H1 (cell line): ENCODE measurements around the gene MIS18A. TPM values are rescaled to one million over a fixed set of nuclear protein-coding genes. Genes with fewer than 3 reads are reported as not detected.

Experiments used
- CTCF ChIA-PET: fragments of 300-600 bp; sonication (Branson Sonifier 250); formaldehyde crosslinking; loops from one replicate; lab custom pipeline; 2021; ENCODE audit not compliant: partially characterized antibody; lab: Charles Lee
- POLR2A ChIA-PET: fragments of 300-600 bp; sonication (Branson Sonifier 250); formaldehyde crosslinking; loops from one replicate; lab custom pipeline; 2021; ENCODE audit warnings: inconsistent platforms; ENCODE audit not compliant: partially characterized antibody; lab: Charles Lee
- DNase-seq, 2 experiments: peaks; one replicate each; pipeline versions ENCODE4 v3.0.0 to v3.0.0-alpha.2; 2010 to 2022; ENCODE audit warnings: low spot score in 2 of 2, low read depth in 1 of 2, mixed read lengths in 1 of 2
- FAIRE-seq: peaks from 2 replicates; lab custom pipeline; 2011; peaks lifted over from hg19 to GRCh38; lab: Jason Lieb, UNC
- H2AFZ ChIP-seq: 2 replicates; pipeline ENCODE4 v1.8.1; 2012; ENCODE audit warnings: low read length, inconsistent platforms
- H2AK5ac ChIP-seq: 2 replicates; pipeline ENCODE4 v1.6.1; 2013; ENCODE audit warnings: low read depth, low read length
- H2BK120ac ChIP-seq: replicated peaks from 2 replicates; pipeline ENCODE3; 2013; ENCODE audit warnings: low read depth, low read length, inconsistent platforms
- H2BK12ac ChIP-seq: 2 replicates; pipeline ENCODE4 v1.6.1; 2013; ENCODE audit warnings: low read depth, low read length
- H2BK15ac ChIP-seq: 2 replicates; pipeline ENCODE4 v1.6.1; 2013; ENCODE audit warnings: low read length
- H2BK20ac ChIP-seq: 2 replicates; pipeline ENCODE4 v1.6.1; 2013; ENCODE audit warnings: low read length
- H2BK5ac ChIP-seq: 2 replicates; pipeline ENCODE4 v1.6.1; 2013; ENCODE audit warnings: low read depth, low read length
- H3K14ac ChIP-seq: 2 replicates; pipeline ENCODE4 v1.6.1; 2013; ENCODE audit warnings: inconsistent platforms; ENCODE audit not compliant: insufficient read length
- H3K18ac ChIP-seq: 2 replicates; pipeline ENCODE4 v1.6.1; 2013; ENCODE audit warnings: low read length; ENCODE audit errors: extremely low read depth
- H3K23ac ChIP-seq: 2 replicates; pipeline ENCODE4 v1.6.1; 2013; ENCODE audit warnings: inconsistent platforms; ENCODE audit not compliant: insufficient read length
- H3K23me2 ChIP-seq: 2 replicates; pipeline ENCODE4 v1.6.1; 2013; ENCODE audit warnings: low read depth, low read length
- H3K27ac ChIP-seq: 2 replicates; pipeline ENCODE4 v1.6.1; 2011; ENCODE audit warnings: low read depth, low read length, inconsistent platforms
- H3K27me3 ChIP-seq, 4 experiments: replicated peaks in 1 of 4; 1 replicate in 1 of 4; 2 replicates in 3 of 4; pipeline versions ENCODE4 v1.6.1 to v1.8.1; 2011 to 2013; ENCODE audit warnings: low read length in 3 of 4, mild to moderate bottlenecking in 3 of 4, inconsistent platforms in 2 of 4, mixed read lengths in 2 of 4, moderate library complexity in 1 of 4; ENCODE audit not compliant: control insufficient read depth in 3 of 4, insufficient read depth in 3 of 4; ENCODE audit errors: extremely low read depth in 1 of 4
- H3K36me3 ChIP-seq, 4 experiments: 2 replicates each; pipeline versions ENCODE4 v1.6.1 to v1.8.1; 2011 to 2013; ENCODE audit warnings: mild to moderate bottlenecking in 4 of 4, low read length in 3 of 4, moderate library complexity in 2 of 4, control low read depth in 1 of 4, inconsistent platforms in 1 of 4; ENCODE audit not compliant: insufficient read depth in 4 of 4, control insufficient read depth in 2 of 4
- H3K4ac ChIP-seq: replicated peaks from 2 replicates; pipeline ENCODE3; 2013; ENCODE audit warnings: low read length, low read depth, mixed read lengths, inconsistent platforms; ENCODE audit not compliant: insufficient read length
- H3K4me1 ChIP-seq, 4 experiments: replicated peaks in 1 of 4; 1 replicate in 1 of 4; 2 replicates in 3 of 4; pipeline versions ENCODE4 v1.6.1 to v1.8.1; 2011 to 2013; ENCODE audit warnings: low read length in 3 of 4, inconsistent platforms in 2 of 4, mixed read lengths in 1 of 4; ENCODE audit not compliant: insufficient read depth in 4 of 4, control insufficient read depth in 3 of 4
- H3K4me2 ChIP-seq, 2 experiments: 2 replicates each; pipeline versions ENCODE4 v1.6.1 to v1.8.1; 2011 to 2013; ENCODE audit warnings: low read depth in 2 of 2, low read length in 2 of 2, control low read depth in 1 of 2, inconsistent platforms in 1 of 2, mild to moderate bottlenecking in 1 of 2; ENCODE audit not compliant: insufficient read depth in 1 of 2
- H3K4me3 ChIP-seq, 4 experiments: fragments of 200-600, 300-600 bp in 1 of 4; sonication (generic), shearing (Covaris generic), sonication (Bioruptor Twin) in 1 of 4; 2 replicates each; pipeline versions ENCODE4 v1.5.1 to v1.8.1; 2011 to 2016; ENCODE audit warnings: low read length in 4 of 4, low read depth in 3 of 4, control low read depth in 2 of 4, inconsistent platforms in 2 of 4, mild to moderate bottlenecking in 2 of 4, mixed read lengths in 1 of 4, moderate library complexity in 1 of 4; ENCODE audit not compliant: insufficient read depth in 2 of 4; ENCODE audit errors: extremely low read depth in 1 of 4
- H3K56ac ChIP-seq: replicated peaks from 2 replicates; pipeline ENCODE3; 2013; ENCODE audit warnings: low read depth, mild to moderate bottlenecking, mixed read lengths, low read length, inconsistent platforms; ENCODE audit not compliant: insufficient read length
- H3K79me1 ChIP-seq: 2 replicates; pipeline ENCODE4 v1.6.1; 2013; ENCODE audit warnings: low read depth, low read length, control low read depth
- H3K79me2 ChIP-seq, 2 experiments: 2 replicates each; pipeline versions ENCODE4 v1.6.1 to v1.8.1; 2012 to 2013; ENCODE audit warnings: low read length in 2 of 2, mild to moderate bottlenecking in 2 of 2, inconsistent platforms in 1 of 2; ENCODE audit not compliant: insufficient read depth in 2 of 2, control insufficient read depth in 1 of 2
- H3K9ac ChIP-seq, 4 experiments: replicated peaks in 1 of 4; 1 replicate in 1 of 4; 2 replicates in 3 of 4; pipeline versions ENCODE4 v1.6.1 to v1.8.1; 2011 to 2013; ENCODE audit warnings: low read depth in 3 of 4, low read length in 3 of 4, control low read depth in 2 of 4, mild to moderate bottlenecking in 2 of 4, moderate library complexity in 2 of 4, inconsistent platforms in 1 of 4; ENCODE audit errors: extremely low read depth in 1 of 4
- H3K9me3 ChIP-seq, 2 experiments: 2 replicates each; pipeline versions ENCODE4 v1.6.1 to v1.8.1; 2012 to 2013; ENCODE audit warnings: mild to moderate bottlenecking in 2 of 2, moderate library complexity in 2 of 2, control low read depth in 1 of 2, inconsistent platforms in 1 of 2, low read depth in 1 of 2, low read length in 1 of 2, mixed read lengths in 1 of 2; ENCODE audit not compliant: insufficient read depth in 2 of 2
- H4K20me1 ChIP-seq, 2 experiments: replicated peaks in 1 of 2; 2 replicates each; pipeline versions ENCODE3 to v1.8.1; 2011 to 2013; ENCODE audit warnings: inconsistent platforms in 2 of 2, low read length in 2 of 2, mild to moderate bottlenecking in 1 of 2; ENCODE audit not compliant: insufficient read depth in 2 of 2, control insufficient read depth in 1 of 2
- H4K5ac ChIP-seq: 2 replicates; pipeline ENCODE4 v1.6.1; 2013; ENCODE audit warnings: low read length, low read depth, mixed read lengths, inconsistent platforms; ENCODE audit not compliant: insufficient read length
- H4K8ac ChIP-seq: 2 replicates; pipeline ENCODE4 v1.8.0; 2013; ENCODE audit warnings: mild to moderate bottlenecking, moderate library complexity, low read length, inconsistent platforms; ENCODE audit not compliant: insufficient read depth; ENCODE audit errors: extremely low read depth
- H4K91ac ChIP-seq: replicated peaks from 2 replicates; pipeline ENCODE3; 2013; ENCODE audit warnings: low read length, mixed read lengths, inconsistent platforms; ENCODE audit not compliant: insufficient read length
- ASH2L ChIP-seq: fragments of 200-600, 300-600 bp; sonication (generic); IDR thresholded peaks from one replicate; pipeline ENCODE4 v1.7.1; 2017; ENCODE audit warnings: low read length
- BACH1 ChIP-seq: IDR thresholded peaks from 2 replicates; pipeline ENCODE4 v1.6.1; 2012; ENCODE audit warnings: low read length, improper control_type of control experiment
- CHD2 ChIP-seq: IDR thresholded peaks from 2 replicates; pipeline ENCODE4 v1.6.1; 2012; ENCODE audit warnings: low read length, improper control_type of control experiment
- EGR1 ChIP-seq: IDR thresholded peaks from 2 replicates; pipeline ENCODE4 v1.6.1; 2011; ENCODE audit warnings: low read depth, low read length, borderline replicate concordance
- JUND ChIP-seq: IDR thresholded peaks from 2 replicates; pipeline ENCODE4 v1.6.1; 2011; ENCODE audit warnings: mild to moderate bottlenecking, improper control_type of control experiment, low read length
- POU5F1 ChIP-seq: IDR thresholded peaks from 2 replicates; pipeline ENCODE4 v1.6.1; 2011; ENCODE audit warnings: low read depth, mild to moderate bottlenecking, low read length, moderate library complexity
- SRF ChIP-seq: IDR thresholded peaks from 2 replicates; pipeline ENCODE4 v1.6.1; 2011; ENCODE audit warnings: mild to moderate bottlenecking, low read depth, low read length, moderate library complexity
- TAF1 ChIP-seq: IDR thresholded peaks from 2 replicates; pipeline ENCODE4 v1.6.1; 2011; ENCODE audit warnings: mild to moderate bottlenecking, low read depth, low read length
- ZNF274 ChIP-seq: IDR thresholded peaks from 2 replicates; pipeline ENCODE4 v1.7.0; 2012; ENCODE audit warnings: low read length, borderline replicate concordance; ENCODE audit errors: extremely low read depth
- WGBS, 2 experiments: shearing (Covaris generic) in 1 of 2; methylation state at CpG; one replicate each; pipeline versions ENCODE4 v1.1.6 to v1.1.7; 2013 to 2015; ENCODE audit warnings: low lambda C conversion rate in 2 of 2, mixed read lengths in 2 of 2, inconsistent platforms in 1 of 2, low coverage in 1 of 2, missing lambda C conversion rate in 1 of 2; ENCODE audit not compliant: insufficient replicate concordance in 2 of 2, insufficient coverage in 1 of 2, insufficient read length in 1 of 2; ENCODE audit errors: extremely low coverage in 1 of 2, missing lambda C conversion rate in 1 of 2; 5-methylcytosine and 5-hydroxymethylcytosine counted together
- polyA plus RNA-seq, 7 experiments: library from polyadenylated mRNA; depleted of rRNA in 3 of 7; stranded (reverse) in 5 of 7; unstranded in 2 of 7; fragments of >200 nt in 5 of 7; fragments of 200-250 nt in 2 of 7; gene quantifications; 1 replicate in 5 of 7; 2 replicates in 1 of 7; 4 replicates in 1 of 7; pipeline versions ENCODE4 v1.2.1 to v1.2.3, GENCODE V29; 2011 to 2013; ENCODE audit warnings: missing spikeins in 2 of 7, mixed read lengths in 2 of 7
- total RNA-seq: library from RNA; stranded (reverse); fragmentation: NEBNext Ultra II Directional; extraction: Animal tissue kit (Norgen Biotek cat#: 25700); gene quantifications from 2 replicates; pipeline ENCODE4 v1.2.1, GENCODE V29; 2021
- TF ChIP-seq, protein P1 (sequence below): IDR thresholded peaks from 2 replicates; pipeline ENCODE4 v1.6.1; 2012; ENCODE audit warnings: low read length, inconsistent platforms

The MIS18A gene
- total and polyA plus RNA-seq, 2 of the 8 experiments (the other 6 are each of a cell fraction or from before 2014, with no cell fraction given), result 28.9 to 53.0 TPM

DNA sequence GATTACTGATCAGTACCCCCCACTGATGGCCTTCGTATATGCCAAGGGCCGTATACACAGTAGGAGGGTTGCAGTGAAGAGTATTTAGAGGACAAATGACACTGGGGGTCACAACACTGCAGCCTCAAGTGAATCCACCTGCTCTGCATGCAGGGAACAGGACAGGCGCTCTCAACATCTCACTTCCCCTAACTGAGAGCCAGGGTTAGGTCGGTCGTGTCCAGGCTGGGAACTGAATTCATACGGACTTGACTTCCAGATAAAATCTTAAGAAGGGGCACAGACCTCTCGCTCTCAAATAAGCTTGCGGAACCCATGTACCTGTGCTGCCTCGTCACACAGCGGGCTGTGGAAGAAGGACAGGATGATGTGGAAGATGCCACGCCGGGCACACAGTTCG lies 42.6 kb upstream of the MIS18A start:
- Histone ChIP-seq H3K9me3 (no peaks in the 10 kb centered on the region), H4K5ac (no peak overlapping the region), H3K23ac (no peak overlapping the region), H2BK15ac (no peak overlapping the region), H3K4me2 (no peak overlapping the region), H3K27me3 (no peaks in the 10 kb centered on the region), H2BK20ac (no peak overlapping the region), H3K4me3 (no peak overlapping the region), H2BK5ac (no peak overlapping the region), H2BK12ac (no peak overlapping the region), H3K36me3 (peaks cover 50 to 93% (median 84%) of the 10 kb centered on the region in 4 experiments), H3K27ac (no peak overlapping the region), H4K91ac (no peak overlapping the region), H3K56ac (no peak overlapping the region), H3K18ac (no peak overlapping the region), H3K4me1 (no peaks in the 10 kb centered on the region), H3K9ac (no peak overlapping the region), H4K20me1 (peaks cover 0 to 11% of the 10 kb centered on the region in 2 experiments), H3K14ac (no peak overlapping the region), H3K79me2 (no peaks in the 10 kb centered on the region), H4K8ac (no peak overlapping the region), H3K4ac (no peak overlapping the region), H2AK5ac (no peak overlapping the region), H2BK120ac (no peak overlapping the region), H3K79me1 (peaks cover 3% of the 10 kb centered on the region; the same call in 1 of the 2 replicates), H2AFZ (no peak overlapping the region), H3K23me2 (no peaks in the 10 kb centered on the region)
- DNase-seq, result no peak
- ChIA-PET CTCF (interaction anchor here (1.1 kb wide), 1 partner anchor 13 kb away, joined by 4 read pairs; no protein-coding TSS in a partner anchor), POLR2A (no interaction called here)
- no peak for FAIRE-seq
- WGBS, 2 experiments, result 91% methylated on average over 13 of the region's 13 CpGs; no CpG with 5 or more reads in 1 of the 2 experiments
- TF ChIP-seq EGR1 (no peak), POU5F1 (no peak), SRF (no peak), ZNF274 (no peak), ASH2L (no peak), BACH1 (no peak), TAF1 (no peak), JUND (no peak), CHD2 (no peak)
- TF ChIP-seq, protein P1, sequence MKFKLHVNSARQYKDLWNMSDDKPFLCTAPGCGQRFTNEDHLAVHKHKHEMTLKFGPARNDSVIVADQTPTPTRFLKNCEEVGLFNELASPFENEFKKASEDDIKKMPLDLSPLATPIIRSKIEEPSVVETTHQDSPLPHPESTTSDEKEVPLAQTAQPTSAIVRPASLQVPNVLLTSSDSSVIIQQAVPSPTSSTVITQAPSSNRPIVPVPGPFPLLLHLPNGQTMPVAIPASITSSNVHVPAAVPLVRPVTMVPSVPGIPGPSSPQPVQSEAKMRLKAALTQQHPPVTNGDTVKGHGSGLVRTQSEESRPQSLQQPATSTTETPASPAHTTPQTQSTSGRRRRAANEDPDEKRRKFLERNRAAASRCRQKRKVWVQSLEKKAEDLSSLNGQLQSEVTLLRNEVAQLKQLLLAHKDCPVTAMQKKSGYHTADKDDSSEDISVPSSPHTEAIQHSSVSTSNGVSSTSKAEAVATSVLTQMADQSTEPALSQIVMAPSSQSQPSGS, result no peak
